HAP-1 (cell line): ENCODE measurements around the gene DIP2C.

ENCODE experiments used
- DNase-seq, 2 experiments: peaks; one replicate each; pipeline ENCODE4 v3.0.0-alpha.2; 2016 to 2020; ENCODE audit warnings: low spot score in 2 of 2
- H3K27me3 ChIP-seq: fragments of 250-450 bp; sonication (Bioruptor Pico); 2 replicates; pipeline ENCODE4 v1.5.1; 2020; ENCODE audit warnings: low read depth, mild to moderate bottlenecking, moderate library complexity
- H3K36me3 ChIP-seq: fragments of 250-450 bp; sonication (Bioruptor Pico); replicated peaks from 2 replicates; pipeline ENCODE4 v1.5.1; 2020; ENCODE audit warnings: mild to moderate bottlenecking
- H3K4me1 ChIP-seq: fragments of 250-450 bp; sonication (Bioruptor Pico); 2 replicates; pipeline ENCODE4 v1.5.1; 2020; ENCODE audit warnings: mild to moderate bottlenecking
- H3K4me3 ChIP-seq: fragments of 250-450 bp; sonication (Bioruptor Pico); 2 replicates; pipeline ENCODE4 v1.5.1; 2020; ENCODE audit warnings: mild to moderate bottlenecking, moderate library complexity
- H3K9me3 ChIP-seq: fragments of 250-450 bp; sonication (Bioruptor Pico); 2 replicates; pipeline ENCODE4 v1.5.1; 2020; ENCODE audit warnings: mild to moderate bottlenecking, moderate library complexity
- in situ Hi-C: fragments of 300-500 bp; cut with MboI; formaldehyde crosslinking; loops from 3 replicates; pipeline ENCODE4 v1.14.3; 2020; ENCODE audit warnings: low sequenced_read_pairs, inconsistent platforms, mixed read lengths

DIP2C gene

DNA sequence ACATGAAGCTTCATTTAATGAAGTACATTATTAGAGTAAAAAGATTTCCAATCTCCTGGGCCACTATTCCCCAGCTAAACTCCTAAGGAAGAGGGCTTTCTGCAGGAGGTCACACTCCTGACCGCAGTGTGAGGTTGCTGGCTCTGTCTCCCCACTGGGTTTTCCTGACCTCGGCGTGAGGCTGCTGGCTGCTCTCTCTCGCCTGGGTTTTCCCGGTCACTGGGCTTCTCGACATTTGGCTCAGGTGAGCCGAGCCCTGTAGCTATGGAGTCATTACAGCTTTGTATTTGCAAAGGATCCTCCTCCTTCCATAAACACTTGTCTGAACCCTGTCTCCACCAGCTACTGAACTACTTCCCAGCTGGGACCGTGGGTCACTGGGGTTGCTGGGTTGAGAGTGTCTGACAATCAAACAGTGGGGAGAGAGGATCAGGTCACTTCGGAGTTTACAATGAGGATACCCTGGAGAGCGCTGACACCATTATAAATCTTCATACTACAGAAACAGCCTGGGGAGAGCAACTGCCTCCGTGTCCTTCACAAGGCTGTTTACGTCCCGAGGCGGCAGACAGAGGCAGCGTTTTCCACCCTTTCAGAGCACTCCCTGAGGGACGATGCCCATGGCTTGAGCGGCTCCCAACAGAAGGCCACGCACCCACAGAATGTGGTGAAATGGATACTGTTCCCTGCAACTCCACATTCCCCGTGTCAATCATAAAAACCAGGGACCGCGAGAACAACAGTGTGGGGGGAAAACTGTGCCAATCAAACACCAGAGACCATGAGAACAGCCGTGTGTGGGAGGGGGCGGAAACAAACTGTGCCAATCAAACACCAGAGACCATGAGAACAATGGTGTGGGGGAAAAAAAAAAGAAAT, 328.0 kb downstream of the DIP2C start:
- Histone ChIP-seq H3K27me3 (no peaks in the 10 kb centered on the region), H3K36me3 (peaks cover 6% of the 10 kb centered on the region; the same call in 1 of the 2 replicates), H3K4me1 (no peaks in the 10 kb centered on the region), H3K4me3 (no peak overlapping the region), H3K9me3 (no peaks in the 10 kb centered on the region)
- no peak for DNase-seq
- in situ Hi-C loops = no loop called here

DNA sequence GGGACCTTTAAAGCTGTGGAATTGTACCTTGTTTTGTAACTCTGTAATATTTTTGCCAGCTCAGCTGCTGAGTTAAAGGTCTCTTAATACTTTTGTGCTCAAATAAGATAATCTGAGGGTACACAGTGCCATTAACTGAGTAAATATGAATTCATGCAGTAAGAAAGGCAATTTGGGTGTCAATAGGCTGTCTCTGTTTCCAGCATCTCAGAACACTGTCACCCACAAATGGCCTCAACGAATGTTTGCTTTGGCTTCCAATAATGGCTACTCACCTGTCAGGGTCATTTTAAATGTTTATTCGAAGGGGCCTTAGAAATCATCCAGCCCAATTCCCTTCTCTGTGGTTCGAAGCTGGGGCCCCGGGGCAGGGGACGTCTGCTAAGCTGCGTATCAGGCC, 328.8 kb downstream of the DIP2C start:
- Histone ChIP-seq H3K27me3 (no peaks in the 10 kb centered on the region), H3K4me1 (no peaks in the 10 kb centered on the region), H3K36me3 (peaks cover 6% of the 10 kb centered on the region; the same call in 1 of the 2 replicates), H3K9me3 (no peaks in the 10 kb centered on the region), H3K4me3 (no peak overlapping the region)
- in situ Hi-C loops = no loop called here
- DNase-seq = no peak

GRCh38 chr10:359762-360161, 329.7 kb downstream of the DIP2C start:
- Histone ChIP-seq H3K27me3 (no peaks in the 10 kb centered on the region), H3K9me3 (no peaks in the 10 kb centered on the region), H3K4me3 (no peak overlapping the region), H3K36me3 (peaks cover 6% of the 10 kb centered on the region; the same call in 1 of the 2 replicates), H3K4me1 (no peaks in the 10 kb centered on the region)
- in situ Hi-C loops = no loop called here
- no peak for DNase-seq

DNA sequence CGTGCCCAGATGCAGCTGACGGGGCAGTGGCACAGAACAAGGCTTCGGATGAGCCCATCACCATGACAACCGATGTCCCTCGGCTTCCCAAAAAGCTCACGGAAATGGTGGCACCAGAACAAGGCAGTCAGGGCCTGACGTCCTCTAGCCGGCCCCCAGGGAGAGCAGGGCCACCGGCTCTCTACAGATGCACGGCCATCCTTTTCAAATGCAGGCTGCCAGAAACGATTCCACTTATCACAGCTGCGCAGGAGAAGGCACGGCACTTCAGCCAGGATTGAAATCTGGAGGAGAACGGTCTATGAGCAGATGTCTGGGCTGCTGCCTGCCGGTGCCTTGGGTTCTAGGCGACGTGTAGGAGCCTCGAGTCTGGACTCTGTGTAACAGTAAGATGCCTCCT, 330.4 kb downstream of the DIP2C start:
- peaks cover 6% of the 10 kb centered on the region; the same call in 1 of the 2 replicates for H3K36me3 ChIP-seq
- no peaks in the 10 kb centered on the region for H3K27me3 ChIP-seq
- H3K4me3 ChIP-seq = no peak overlapping the region
- in situ Hi-C loops = no loop called here
- no peak for DNase-seq
- no peaks in the 10 kb centered on the region for H3K4me1 ChIP-seq
- no peaks in the 10 kb centered on the region for H3K9me3 ChIP-seq

GRCh38 chr10:357201-357950, 332.1 kb downstream of the DIP2C start:
- Histone ChIP-seq H3K4me1 (no peaks in the 10 kb centered on the region), H3K36me3 (peaks cover 6% of the 10 kb centered on the region; the same call in 1 of the 2 replicates), H3K9me3 (no peaks in the 10 kb centered on the region), H3K4me3 (no peak overlapping the region), H3K27me3 (no peaks in the 10 kb centered on the region)
- no peak for DNase-seq
- in situ Hi-C loops = no loop called here

- in situ Hi-C loops = no loop called here
- Histone ChIP-seq H3K36me3 (no peaks in the 10 kb centered on the region; the same call in 1 of the 2 replicates), H3K4me3 (no peak overlapping the region), H3K27me3 (no peaks in the 10 kb centered on the region), H3K9me3 (no peaks in the 10 kb centered on the region), H3K4me1 (no peaks in the 10 kb centered on the region)
- no peak for DNase-seq
These were observed 333.0 kb downstream of the DIP2C start for GRCh38 chr10:356452-356851.

DNA sequence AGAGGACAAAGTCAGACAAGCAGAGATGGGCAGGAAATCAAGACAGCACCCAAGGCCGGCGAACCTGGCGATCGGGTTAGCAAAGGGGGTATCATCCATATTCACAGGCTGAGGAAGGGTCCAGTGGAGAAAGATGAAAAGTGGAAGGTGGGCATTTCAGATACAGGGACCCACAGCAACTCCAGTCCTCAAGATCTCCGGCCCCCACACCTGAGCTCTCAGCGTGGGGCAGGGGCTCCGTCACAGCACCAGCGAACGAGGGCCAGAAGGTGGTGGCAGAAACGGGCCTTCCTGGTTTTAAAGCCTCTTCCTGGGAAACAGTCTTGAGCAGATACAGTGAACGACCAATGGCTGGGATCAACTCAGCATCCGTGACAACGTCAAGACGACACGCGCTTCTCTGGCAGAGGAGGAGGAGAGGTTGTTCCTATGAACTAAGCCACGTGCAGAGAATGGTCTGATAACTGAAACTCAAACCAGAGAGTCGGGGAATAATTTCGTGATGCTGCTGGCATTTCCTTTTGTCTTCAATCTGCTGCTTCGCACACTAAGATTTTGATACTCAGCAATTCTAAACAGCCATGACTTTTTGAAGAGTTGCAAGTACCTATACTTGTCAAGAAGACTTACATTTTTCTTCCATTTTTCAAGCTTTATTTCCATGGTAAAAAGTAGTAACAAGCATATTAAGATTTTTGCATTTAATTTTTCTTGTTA, 334.4 kb downstream of the DIP2C start:
- Histone ChIP-seq H3K9me3 (no peaks in the 10 kb centered on the region), H3K27me3 (no peaks in the 10 kb centered on the region), H3K4me1 (no peaks in the 10 kb centered on the region), H3K36me3 (no peaks in the 10 kb centered on the region; the same call in 1 of the 2 replicates), H3K4me3 (no peak overlapping the region)
- in situ Hi-C loops = no loop called here
- DNase-seq = no peak

- H3K27me3 ChIP-seq = no peaks in the 10 kb centered on the region
- no peaks in the 10 kb centered on the region for H3K4me1 ChIP-seq
- H3K9me3 ChIP-seq = no peaks in the 10 kb centered on the region
- no peak overlapping the region for H3K4me3 ChIP-seq
- DNase-seq = no peak
- in situ Hi-C loops = no loop called here
- H3K36me3 ChIP-seq = peaks cover 4% of the 10 kb centered on the region
These were observed 336.8 kb downstream of the DIP2C start for GRCh38 chr10:352476-353235.

DNA sequence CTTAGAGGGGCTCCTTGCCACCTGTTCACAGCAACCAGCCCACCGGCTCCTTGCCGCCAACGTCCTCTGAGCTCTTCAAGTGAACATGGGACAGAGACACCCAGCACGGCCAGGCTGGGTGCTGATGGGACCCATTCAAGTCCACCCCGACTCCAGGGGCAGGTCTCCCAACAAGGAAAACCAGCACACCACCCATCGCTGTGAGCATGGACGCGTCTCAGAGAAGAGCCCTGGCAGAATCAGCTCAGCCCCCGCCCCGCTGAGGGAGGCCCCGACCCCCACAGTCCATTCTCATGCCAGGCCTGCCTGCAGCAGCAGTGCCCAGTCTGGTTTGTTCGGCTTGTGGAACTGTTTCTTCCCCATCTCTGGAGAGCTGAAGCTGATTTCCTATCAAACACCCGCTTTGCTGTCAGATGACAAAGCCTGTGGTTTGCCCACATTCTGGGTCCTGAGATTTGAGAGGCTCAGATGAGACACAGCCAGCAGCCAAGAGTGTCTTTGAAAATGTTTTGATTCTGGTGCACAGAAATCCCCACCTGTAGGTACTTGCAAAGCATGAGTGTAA, 337.6 kb downstream of the DIP2C start:
- DNase-seq = no peak
- Histone ChIP-seq H3K36me3 (peaks cover 4% of the 10 kb centered on the region; the same call in 1 of the 2 replicates), H3K9me3 (no peaks in the 10 kb centered on the region), H3K4me1 (no peaks in the 10 kb centered on the region), H3K27me3 (no peaks in the 10 kb centered on the region), H3K4me3 (no peak overlapping the region)
- in situ Hi-C loops = no loop called here

- H3K27me3 ChIP-seq = no peaks in the 10 kb centered on the region
These were observed 338.4 kb downstream of the DIP2C start for GRCh38 chr10:350981-351501.

DNA sequence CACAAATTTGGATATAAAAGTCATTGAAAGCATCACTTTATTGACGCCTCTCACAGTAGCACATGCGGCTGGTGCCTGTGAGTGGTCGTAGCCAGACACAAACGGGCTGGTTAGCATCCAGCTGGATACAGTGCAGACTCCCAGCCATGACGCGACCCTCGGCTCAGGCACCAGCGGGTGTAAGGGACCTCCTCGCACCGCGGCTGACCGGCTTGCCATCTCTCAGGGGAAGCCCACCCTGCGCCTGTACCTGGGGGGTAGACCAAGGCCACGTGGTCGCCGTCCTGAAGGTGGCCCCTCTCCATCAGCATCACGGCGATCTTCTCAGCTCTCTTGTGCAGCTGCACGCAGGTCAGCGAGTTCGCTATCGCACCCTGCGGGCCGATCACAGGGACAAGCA, 340.4 kb downstream of the DIP2C start:
- H3K9me3 ChIP-seq = no peaks in the 10 kb centered on the region
- peaks cover 4% of the 10 kb centered on the region; the same call in 1 of the 2 replicates for H3K36me3 ChIP-seq
- no peaks in the 10 kb centered on the region for H3K27me3 ChIP-seq
- DNase-seq = no peak
- in situ Hi-C loops = no loop called here
- no peak overlapping the region for H3K4me3 ChIP-seq
- H3K4me1 ChIP-seq = no peaks in the 10 kb centered on the region

More at GRCh38 chr10:350981-351501, 338.4 kb downstream of the DIP2C start:
- no peak overlapping the region for H3K4me3 ChIP-seq
- in situ Hi-C loops = no loop called here
- no peak for DNase-seq
- peaks cover 4% of the 10 kb centered on the region; the same call in 1 of the 2 replicates for H3K36me3 ChIP-seq
- no peaks in the 10 kb centered on the region for H3K9me3 ChIP-seq
- H3K4me1 ChIP-seq = no peaks in the 10 kb centered on the region

- Histone ChIP-seq H3K27me3 (no peaks in the 10 kb centered on the region), H3K4me1 (no peaks in the 10 kb centered on the region), H3K4me3 (no peak overlapping the region), H3K36me3 (peaks cover 4% of the 10 kb centered on the region; the same call in 1 of the 2 replicates), H3K9me3 (no peaks in the 10 kb centered on the region)
- in situ Hi-C loops = no loop called here
- no peak for DNase-seq
These were observed 341.0 kb downstream of the DIP2C start for GRCh38 chr10:348456-348855.
